T-helper 2 cell treated with Interferon-gamma antibody and Interleukin-4, amounts not matched to agents 100 ng/mL and 5 ng/mL, for 36 hours (primary cell): Measurements from ENCODE around the gene SLC17A5. TPM values are rescaled to one million over a fixed set of nuclear protein-coding genes. Genes with fewer than 3 reads are reported as not detected.
"Not testable (repeated sequence)": the region's sequence is repeated elsewhere in the genome, so short reads cannot be mapped to it uniquely, and the experiment has no call there.

ENCODE experiments used
- intact Hi-C: fragments of 100-400 bp; cut with micrococcal nuclease; formaldehyde crosslinking; loops from one replicate; pipeline ENCODE4 v1.15.1; 2023
- total RNA-seq: library from RNA; stranded (reverse); gene quantifications from 2 replicates; pipeline ENCODE4 v1.2.3, GENCODE V29; 2022

The SLC17A5 gene
- total RNA-seq, 1 donor from 2014 or later, result 4.3 TPM

DNA sequence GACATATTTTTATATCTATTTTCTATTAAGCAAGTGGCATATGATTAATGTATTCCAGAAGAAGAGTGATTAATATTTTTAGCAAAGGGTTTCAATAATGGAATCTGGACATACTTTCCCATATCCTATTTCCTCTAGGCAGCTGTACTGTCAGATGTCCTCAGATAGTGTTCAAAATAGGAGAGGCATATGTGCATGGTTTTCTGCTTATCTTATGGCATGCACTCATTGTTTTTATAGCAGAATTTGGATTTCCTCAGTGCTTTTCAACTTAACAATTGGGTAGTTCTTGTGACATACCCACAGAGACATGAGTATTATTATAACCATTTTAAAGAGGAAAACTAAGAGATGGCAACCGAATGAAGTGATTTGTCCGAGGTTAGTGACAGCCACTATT, 12.6 kb upstream of the SLC17A5 start:
- intact Hi-C loops, result no loop called here

DNA sequence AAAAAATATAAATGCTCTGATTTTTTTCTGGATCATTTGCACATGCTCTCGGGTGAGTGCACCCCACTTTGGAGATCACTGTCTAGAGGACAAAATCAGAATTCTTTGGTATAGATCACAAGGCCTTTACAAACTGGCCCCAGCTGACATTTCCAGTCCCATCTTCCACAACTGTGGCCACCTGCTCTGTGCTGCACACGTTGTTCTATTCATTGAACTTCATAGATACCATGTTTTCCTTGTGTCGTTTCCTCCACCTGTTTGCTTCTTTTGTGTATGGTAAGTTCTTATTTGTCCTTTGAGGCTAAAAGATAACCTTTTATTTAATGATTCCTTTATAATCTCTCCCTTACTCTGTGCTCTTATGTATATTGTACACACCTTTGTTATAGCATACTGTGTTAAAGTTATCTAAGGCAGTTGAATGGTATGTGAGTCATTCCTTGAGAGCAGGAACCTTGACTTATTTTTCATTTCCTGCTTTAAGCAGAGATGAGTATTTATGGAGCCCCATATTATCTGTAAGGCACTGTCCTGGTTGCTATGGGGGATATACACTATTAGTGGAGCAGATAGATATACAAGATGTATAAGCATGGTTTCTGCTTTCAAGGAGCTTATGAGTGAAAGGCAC, 12.0 kb upstream of the SLC17A5 start:
- intact Hi-C loops, result no loop called here

DNA sequence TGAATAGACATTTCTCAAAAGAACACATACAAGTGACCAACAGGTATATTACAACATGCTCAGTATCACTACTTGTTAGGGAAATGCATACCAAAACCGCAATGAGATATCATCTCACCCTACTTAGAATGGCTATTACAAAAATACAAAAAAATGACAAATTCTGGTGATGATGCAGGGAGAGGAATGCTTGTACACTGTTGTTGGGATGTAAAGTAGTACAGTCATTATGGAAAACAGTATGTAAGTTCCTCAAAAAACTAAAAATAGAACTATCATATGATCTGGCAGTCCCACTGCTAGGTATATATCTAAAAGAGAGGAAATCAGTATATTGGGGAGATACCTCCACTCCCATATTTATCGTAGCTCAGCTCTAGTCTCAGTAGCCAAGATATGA, 10.9 kb upstream of the SLC17A5 start:
- intact Hi-C loops, result no loop called here

DNA sequence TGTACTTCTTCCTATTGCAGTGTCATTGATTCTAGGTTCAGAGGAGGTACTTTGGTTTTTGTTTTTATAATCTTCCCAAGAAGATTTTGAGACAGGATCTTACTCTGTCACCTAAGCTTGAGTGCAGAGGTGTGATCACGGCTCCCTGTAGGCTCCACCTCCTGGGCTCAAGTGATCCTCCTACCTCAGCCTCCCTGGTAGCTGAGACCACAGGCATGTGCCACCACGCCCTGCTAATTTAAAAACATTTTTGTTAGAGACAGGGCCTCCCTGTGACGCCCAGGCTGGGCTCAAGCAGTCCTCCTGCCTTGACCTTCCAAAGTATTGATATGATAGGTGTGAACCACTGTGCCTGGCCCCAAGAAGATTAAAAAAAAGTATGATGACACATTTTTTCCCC, 3.4 kb upstream of the SLC17A5 start:
- intact Hi-C loops, result no loop called here

DNA sequence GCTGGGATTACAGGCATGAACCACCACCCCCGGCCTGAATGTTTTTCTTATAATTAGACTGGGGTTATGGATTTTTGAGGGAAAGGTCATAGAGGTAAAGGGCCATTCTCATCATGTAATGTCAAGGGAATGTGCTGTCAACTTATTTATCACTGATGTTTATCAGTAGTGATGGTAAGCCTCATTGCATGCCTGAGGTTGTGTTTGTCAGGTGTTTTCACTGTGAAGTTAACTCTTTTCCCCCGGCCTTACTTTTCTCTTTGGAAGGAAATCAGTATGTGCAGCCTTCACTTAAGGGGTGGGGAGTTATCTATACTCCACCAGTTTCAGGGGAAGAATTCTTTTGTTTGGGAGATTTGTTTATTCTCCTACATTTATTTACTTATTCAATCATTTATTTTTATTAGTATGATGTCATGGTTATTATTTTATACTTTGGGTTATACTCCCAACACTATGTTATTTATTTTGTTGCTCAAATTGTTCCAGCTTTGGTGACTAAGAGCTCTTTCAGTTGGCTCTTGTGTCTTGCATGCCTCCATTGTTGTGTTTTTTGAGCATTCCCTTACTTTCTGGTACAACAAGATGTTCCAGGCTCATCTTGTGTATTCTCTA, 2.8 kb upstream of the SLC17A5 start:
- intact Hi-C loops, result no loop called here

DNA sequence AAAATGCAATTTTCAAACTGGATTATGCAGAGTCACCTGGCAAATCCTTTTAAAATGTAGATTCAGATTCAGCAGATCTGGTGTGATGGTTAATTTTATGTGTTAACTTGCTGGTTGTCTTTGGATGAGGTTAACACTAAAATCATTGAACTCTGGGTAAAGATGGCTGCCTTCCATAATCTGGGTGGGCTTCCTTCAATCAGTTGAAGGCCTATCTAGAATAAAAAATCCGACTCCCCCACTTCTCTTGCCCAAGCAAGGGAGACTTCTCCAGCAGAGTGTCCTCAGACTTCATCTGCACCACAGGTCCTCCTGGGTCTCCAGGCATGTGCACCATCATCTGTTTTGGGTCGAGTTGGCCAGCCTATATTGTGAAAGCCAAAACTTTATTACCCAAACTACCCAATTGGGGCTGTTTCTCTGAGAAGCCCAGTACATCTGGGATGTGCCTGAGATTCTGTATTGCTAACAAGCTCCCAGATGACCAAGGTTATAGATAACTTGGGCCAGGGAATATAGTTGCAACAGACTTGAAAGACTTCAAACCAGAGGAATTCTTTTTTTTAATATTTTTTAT, 1.6 kb upstream of the SLC17A5 start:
- intact Hi-C loops, result loop anchor here (2.0 kb wide), 1 partner anchor 1947 kb away; no protein-coding TSS in a partner anchor

DNA sequence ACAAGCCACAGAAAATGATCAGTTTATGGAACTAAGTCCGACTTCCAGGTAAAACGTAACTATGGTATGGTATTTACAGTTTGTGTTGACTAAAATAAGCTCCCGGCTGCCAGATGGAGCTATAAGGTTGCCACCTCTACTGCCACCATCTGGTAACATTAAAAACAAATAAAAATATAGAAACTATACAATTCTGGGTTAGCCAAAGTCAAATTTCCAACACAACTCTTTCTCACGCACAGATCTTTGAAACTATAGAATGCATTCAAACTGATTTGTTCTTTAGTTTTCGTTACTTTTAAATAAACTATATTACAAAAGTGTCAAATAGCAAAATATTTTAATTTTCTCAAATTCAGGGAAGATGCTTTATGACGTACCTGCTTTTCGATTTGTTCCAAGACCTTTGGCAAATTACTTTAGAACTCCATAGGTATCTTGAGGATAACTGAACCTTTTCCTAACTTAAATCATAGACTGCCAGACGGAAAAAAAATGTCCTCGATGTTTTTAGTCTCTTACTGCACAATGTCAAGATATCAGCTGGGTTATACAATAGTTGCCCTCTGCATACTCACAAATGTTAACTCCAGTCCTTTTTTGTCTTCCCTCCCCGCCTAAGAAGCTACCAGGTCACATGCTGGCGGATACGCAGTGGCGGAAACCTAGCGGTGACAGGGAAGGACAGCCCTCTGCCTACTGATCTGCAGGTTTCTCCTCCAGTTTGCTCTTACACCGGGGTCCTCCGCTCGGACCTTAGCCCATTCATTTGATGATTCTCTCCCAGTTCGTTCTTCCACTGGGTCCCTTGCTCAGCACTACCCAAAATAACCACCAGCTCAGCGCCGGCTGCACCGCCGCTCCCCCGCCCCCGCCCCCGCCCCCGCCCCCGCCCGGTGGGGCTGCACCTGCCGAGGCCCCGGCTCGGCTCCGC, 888 bp downstream of the SLC17A5 start:
- intact Hi-C loops, result loop anchor here (1.0 to 5.0 kb wide), 6 partner anchors 42 to 1590 kb away; partner anchors contain the start of genes COX7A2, KCNQ5 and MTO1

DNA sequence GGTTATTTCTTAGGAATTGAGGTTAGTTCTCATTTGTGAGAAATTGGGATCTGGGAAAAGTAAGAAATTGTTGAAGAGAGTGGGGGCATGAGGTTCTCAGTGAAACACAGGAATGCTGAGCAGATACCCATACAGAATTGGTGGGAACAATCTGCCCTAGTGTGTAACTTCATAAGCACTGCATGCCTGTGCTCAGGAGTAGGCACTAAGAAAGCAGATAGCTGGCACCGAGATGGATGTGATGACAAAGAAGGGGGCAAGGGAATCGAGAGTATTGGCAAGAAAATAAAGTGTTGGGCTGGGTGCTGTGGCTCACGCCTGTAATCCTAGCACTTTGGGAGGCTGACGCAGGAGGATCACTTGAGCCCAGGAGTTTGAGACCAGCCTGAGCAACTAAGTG, 4.0 kb downstream of the SLC17A5 start:
- intact Hi-C loops, result loop anchor here (5.0 kb wide), 1 partner anchor 1027 kb away; the partner anchor contains the start of gene KCNQ5

DNA sequence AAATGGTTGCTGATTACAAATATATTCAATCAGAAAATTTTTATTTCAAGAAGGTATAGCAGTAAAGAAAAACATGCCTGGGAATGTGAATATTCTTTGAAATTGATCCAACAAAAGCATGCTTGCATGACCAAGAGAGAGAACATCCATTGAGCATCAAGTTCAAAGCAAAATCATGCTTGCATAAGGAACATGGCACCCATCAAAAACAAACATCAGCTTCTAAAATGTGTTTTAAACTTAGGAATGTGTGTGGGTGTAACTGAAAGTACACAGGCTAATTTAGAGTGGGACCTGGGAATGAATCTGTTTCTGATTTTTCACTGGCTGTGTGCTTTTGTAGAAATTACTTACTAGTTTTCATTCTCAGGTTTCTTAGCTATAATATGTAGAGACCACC, 5.6 kb downstream of the SLC17A5 start:
- intact Hi-C loops, result no loop called here

DNA sequence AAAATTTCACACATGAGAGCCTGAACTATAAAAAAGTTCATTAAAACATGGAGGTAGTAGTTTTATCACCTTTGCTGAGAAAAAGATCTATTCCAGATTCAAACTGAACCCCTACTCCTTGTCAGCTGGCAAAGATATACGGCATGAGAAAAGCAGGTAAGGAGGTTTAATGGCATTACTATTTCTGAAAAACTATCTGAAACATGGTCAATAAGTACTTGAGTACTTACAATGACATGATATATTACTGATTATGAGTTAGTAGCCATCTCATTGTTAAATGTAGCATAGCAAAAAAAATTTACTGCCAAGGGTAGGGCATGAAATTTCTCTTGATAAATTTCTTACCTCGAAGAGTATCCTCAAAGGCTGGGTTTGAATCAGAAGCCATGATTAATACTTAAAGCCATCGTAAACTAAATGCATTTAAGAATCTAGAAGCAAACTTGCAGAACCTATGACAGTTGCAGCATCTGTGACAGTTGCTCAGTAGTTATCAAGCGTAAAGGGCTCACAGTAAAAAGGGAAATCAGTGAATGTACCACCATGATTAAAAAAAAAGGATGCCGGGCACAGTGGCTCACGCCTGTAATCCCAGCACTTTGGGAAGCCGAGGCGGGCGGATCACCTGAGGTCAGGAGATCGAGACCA, 8.7 kb downstream of the SLC17A5 start:
- intact Hi-C loops, result no loop called here

DNA sequence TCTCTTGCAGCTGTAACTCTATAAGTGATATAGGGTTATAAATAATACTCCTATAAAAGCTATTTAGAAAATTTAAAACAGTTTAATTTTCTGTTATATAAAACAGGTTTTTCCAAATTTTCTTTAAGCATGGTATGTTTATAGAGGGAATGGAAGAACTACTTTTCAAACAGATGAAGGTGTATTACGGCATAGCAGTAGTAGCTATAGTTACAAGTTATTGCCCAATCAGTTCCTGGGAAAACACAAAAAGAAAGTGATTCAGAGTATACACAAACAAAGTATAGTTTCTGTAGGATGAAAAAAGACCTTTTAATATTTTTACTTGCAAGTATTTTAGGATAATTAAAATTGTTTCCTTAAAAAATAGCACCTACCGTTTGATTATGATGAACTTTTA, 9.8 kb downstream of the SLC17A5 start:
- intact Hi-C loops, result no loop called here

DNA sequence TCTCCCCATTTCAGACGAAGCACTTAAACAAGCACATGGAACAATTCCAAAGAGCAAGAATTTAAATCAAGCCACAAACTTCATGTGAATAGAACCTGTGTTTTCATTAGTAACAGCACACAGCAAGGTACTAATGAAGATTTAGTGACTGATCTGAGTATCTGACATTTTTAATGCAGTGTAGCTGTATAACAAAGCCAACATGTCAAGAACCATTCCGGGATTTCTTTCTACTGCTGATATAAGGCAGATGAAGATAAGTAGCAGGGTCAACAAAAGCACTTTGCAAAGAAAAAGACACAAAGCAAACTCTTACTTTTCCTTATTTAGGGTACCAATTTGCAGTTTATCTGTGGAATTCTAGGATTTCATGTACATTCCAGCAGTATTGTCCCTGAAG, 11.3 kb downstream of the SLC17A5 start:
- intact Hi-C loops, result no loop called here

DNA sequence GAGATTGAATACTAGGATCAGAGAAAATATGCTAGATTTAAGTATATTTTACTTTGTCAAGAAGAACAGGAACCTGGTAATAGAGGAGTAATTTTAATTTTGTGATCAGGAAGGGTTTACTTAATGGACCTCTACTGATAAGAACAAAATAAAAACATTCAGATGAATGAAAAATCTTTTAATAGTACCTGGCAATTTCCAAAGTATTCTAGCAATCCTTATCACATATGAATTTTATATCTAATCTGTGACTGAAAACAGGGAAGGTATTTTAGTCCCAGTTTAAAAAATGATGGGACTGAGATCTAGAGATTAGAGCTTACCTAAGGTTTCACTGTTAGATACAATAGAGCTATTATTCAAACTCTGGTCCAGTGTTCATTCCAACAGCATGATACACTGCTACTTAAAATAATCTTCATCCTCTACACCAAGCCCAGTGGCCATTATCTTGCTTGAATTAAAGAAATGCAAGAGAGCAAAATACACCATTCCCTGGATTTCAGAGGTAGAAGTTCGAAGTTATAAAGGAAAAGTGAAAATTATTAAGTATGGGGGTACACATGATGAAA, 13.5 kb downstream of the SLC17A5 start:
- intact Hi-C loops, result no loop called here

DNA sequence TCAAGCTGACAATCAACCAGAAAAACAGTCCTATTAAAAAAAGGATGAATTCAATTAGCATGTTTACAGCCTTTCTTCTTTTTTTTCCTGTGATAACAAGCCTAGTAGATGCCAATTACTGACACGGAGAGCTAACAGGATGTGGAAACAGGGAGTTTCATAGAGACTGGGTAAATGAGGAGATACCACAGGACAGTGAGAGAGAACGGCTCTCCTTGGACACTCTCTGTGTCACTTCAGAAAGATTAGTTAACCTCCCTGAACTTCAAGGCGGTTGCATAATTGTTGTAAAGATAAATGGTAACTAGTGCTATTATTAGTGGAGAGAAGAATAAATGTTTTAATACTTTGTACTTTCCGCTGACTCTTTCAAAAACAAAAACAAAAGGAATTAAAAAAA, 14.8 kb downstream of the SLC17A5 start:
- intact Hi-C loops, result no loop called here

DNA sequence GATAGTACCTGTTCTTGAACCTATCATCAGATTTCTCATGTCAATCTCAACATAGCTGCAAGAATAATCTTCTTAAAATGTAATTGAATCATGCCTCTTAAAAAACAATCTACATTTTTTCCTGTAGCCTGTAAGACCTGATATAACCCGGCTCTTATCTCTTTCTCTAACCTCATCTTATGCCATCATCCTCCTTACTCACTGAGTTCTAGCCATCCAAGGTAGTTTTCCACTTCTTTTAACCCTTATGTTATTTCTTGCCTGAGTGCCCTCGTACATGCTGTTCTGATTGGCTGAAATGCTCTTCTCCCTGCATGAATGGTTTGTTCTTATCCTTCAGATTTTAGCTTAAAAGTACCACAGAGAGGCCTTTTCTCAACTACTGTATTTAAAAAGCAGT, 16.4 kb downstream of the SLC17A5 start:
- intact Hi-C loops, result no loop called here

DNA sequence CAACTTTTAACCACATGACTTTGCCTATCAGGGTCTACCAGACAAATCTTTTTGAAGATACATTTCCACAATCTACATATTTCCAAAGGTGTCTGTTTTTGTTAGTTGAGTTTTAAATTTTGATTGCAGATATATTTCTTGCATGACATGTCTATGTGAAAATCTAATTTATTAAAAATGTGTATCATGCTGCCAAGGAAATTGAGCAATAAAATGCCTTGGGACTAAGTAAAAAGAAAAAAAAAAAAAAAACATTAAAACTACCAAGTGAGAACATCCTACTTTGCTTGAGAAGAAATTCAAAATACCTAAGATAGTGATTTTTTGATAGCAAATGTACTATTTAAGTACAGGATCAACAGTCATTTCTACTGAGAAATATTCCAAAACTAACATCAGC, 17.7 kb downstream of the SLC17A5 start:
- intact Hi-C loops, result no loop called here

DNA sequence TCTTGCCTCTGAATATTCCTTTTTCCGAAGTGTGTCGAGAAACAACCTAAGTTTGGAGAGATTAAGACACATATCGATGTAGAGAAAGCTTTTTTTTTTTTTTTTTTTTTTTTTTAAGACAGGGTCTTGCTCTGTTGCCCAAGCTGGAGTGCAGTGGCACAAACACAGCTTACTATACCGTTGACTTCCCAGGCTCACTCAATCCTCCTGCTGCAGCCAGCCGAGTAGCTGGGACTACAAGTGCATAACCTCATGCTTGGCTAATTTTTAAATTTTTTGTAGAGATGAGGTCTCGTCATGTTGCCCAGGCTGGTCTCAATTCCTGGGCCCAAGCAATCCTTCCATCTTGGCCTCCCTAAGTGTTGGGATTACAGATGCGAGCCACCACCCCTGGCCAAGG, 21.4 kb downstream of the SLC17A5 start:
- intact Hi-C loops, result no loop called here

DNA sequence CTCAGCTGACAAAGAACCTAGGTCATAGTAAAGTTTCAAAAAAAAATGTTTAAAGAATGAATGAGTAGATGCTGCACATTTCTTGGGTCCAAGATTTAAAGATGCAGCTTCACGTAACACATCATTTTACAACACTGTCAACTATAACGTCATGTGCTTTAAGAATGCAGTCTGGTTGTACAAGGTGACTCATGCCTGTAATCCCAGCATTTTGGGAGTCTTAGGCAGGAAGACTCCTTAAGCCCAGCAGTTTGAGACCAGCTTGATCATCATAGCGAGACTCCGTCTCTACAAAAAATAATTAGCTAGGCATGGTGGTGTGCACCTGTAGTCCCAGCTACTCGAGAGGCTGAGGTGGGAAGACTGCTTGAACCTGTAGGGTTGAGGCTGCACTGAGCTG, 21.9 kb downstream of the SLC17A5 start:
- intact Hi-C loops, result no loop called here

DNA sequence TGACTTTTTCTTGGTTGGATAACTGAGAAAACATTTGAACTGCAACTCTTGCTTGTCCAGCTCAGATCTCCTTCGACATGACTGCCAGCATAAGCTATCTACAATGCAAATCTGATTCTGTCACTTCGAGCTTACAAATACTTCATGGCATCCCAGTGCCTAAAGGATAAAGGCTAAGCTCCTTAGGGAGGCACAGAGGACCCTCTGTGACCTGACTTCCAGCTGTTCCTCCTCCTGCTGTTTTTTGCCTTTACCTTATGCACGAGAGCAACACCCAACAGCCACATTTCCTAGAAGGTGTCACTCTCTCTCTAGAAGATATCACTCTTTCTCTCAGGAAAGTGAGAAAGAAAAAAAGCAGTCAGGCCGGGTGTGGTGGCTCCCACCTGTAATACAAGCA, 23.4 kb downstream of the SLC17A5 start:
- intact Hi-C loops, result no loop called here

DNA sequence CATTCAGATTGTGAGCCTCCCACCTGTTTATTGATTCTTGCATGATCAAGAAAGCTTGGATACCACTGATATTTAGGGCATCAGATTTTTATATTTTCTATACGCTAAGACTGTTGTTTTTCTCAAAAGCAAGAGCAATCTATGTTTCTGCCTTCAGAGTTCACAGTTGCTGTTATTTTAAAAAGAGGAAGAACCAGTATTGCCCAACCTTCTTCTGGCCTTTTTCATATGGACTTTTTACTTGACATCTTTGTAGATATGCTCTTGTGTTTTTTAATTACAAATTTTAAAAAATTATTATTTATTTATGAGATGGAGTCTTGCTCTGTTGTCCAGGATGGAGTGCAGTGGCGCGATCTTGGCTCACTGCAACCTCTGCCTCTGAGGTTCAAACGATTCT, 28.9 kb downstream of the SLC17A5 start:
- intact Hi-C loops, result no loop called here

DNA sequence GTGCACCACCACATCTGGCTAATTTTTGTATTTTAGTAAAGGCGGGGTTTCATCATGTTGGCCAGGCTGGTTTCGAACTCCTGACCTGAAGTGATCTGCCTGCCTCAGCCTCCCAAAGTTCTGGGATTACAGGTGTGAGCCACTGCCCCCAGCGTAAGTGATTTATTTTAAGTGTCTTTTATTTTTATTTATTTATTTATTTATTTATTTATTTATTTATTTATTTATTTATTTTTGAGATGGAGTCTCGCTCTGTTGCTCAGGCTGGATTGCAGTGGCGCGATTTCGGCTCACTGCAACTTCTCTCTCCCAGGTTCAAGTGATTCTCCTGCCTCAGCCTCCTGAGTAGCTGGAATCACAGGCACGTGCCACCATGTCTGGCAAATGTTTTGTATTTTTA, 30.3 kb downstream of the SLC17A5 start:
- intact Hi-C loops, result not testable (repeated sequence)
